ENCODE measurements around the gene CBX1. TPM values are rescaled to one million over a fixed set of nuclear protein-coding genes. Genes with fewer than 3 reads are reported as not detected.

Gene CBX1
- total and polyA plus RNA-seq, 7 donors: 26.8 to 37.4 (median 32.8) TPM

- DNase-seq: peak; percentile 94
- peaks cover 0 to 29% (median 18%) of the 10 kb centered on the region in 4 donors for H3K4me1 ChIP-seq
- H3K9me3 ChIP-seq: no peaks in the 10 kb centered on the region
- H3K36me3 ChIP-seq: peaks cover 0 to 1% (median 0%) of the 10 kb centered on the region in 4 donors
- H3K4me3 ChIP-seq: peak within 1 kb of the TSS; percentile 74 to 86 (median 81)
- 0 to 1% methylated on average over 64 of the region's 64 CpGs for WGBS, 2 donors
- H3K27me3 ChIP-seq: no peaks in the 10 kb centered on the region
- peak within 1 kb of the TSS; percentile 89 to 98 (median 95) for H3K27ac ChIP-seq
- TF ChIP-seq POLR2A (IDR thresholded peaks at IDR 0.05): peak; percentile 39 to 45
- TF ChIP-seq POLR2AphosphoS5 (IDR thresholded peaks at IDR 0.05): peak; percentile 67 to 88 (median 75)
- TF ChIP-seq, protein P1, sequence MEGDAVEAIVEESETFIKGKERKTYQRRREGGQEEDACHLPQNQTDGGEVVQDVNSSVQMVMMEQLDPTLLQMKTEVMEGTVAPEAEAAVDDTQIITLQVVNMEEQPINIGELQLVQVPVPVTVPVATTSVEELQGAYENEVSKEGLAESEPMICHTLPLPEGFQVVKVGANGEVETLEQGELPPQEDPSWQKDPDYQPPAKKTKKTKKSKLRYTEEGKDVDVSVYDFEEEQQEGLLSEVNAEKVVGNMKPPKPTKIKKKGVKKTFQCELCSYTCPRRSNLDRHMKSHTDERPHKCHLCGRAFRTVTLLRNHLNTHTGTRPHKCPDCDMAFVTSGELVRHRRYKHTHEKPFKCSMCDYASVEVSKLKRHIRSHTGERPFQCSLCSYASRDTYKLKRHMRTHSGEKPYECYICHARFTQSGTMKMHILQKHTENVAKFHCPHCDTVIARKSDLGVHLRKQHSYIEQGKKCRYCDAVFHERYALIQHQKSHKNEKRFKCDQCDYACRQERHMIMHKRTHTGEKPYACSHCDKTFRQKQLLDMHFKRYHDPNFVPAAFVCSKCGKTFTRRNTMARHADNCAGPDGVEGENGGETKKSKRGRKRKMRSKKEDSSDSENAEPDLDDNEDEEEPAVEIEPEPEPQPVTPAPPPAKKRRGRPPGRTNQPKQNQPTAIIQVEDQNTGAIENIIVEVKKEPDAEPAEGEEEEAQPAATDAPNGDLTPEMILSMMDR (IDR thresholded peaks at IDR 0.05): no peak
- TF ChIP-seq EP300 (IDR thresholded peaks at IDR 0.05): peak in 1 of 4 donors; percentile 24
- intact Hi-C loops (cut with DNase I): no loop called here
Observed at GRCh38 chr17:48107137-48108055, 6.1 kb upstream of the CBX1 start, which contains the start of gene SNX11. Gene SNX11, plus strand, starts transcription at chr17:48107766. Its CDS starts 4,278 bp downstream, at chr17:48112044.

GRCh38 chr17:48106802-48107136 is 5.5 kb upstream of the CBX1 start:
- Histone ChIP-seq H3K36me3 (no peaks in the 10 kb centered on the region), H3K4me1 (peaks cover 0 to 29% (median 18%) of the 10 kb centered on the region in 4 donors), H3K9me3 (no peaks in the 10 kb centered on the region), H3K27me3 (no peaks in the 10 kb centered on the region), H3K4me3 (peak overlapping the region; percentile 74 to 86 (median 81)), H3K27ac (peak overlapping the region; percentile 89 to 98 (median 95))
- intact Hi-C loops (cut with DNase I): no loop called here
- 28 to 52% methylated on average over 13 of the region's 13 CpGs for WGBS, 2 donors
- DNase-seq: no peak
- no peak for TF ChIP-seq EP300 (IDR thresholded peaks at IDR 0.05)
- TF ChIP-seq POLR2A (IDR thresholded peaks at IDR 0.05): no peak
- TF ChIP-seq POLR2AphosphoS5 (IDR thresholded peaks at IDR 0.05): no peak
- TF ChIP-seq, protein P1 (IDR thresholded peaks at IDR 0.05): no peak

DNA sequence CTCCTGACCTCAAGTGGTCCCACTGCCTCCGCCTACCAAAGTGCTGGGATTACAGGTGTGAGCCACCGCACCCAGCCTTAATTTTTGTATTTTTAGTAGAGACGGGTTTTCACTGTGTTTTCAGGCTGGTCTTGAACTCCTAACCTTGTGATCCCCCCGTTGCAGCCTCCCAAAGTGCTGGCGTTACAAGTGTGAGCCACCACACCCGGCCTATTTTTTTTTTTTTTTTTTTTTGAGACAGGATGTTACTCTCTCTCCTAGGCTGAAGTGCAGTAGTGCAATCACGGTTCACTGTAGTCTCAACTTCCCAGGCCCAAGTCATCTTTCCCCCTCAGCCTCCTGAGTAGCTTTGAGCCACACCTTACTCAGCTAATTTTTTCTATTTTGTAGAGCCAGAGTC is 3.2 kb upstream of the CBX1 start:
- Histone ChIP-seq H3K9me3 (no peaks in the 10 kb centered on the region), H3K27ac (no peak overlapping the region), H3K27me3 (no peaks in the 10 kb centered on the region), H3K4me1 (peaks cover 0 to 31% (median 26%) of the 10 kb centered on the region in 4 donors), H3K36me3 (no peaks in the 10 kb centered on the region), H3K4me3 (no peak overlapping the region)
- intact Hi-C loops (cut with DNase I): no loop called here
- 88 to 91% methylated on average over 7 of the region's 7 CpGs for WGBS, 2 donors
- DNase-seq: no peak
- TF ChIP-seq, protein P1 (IDR thresholded peaks at IDR 0.05): no peak
- TF ChIP-seq POLR2A (IDR thresholded peaks at IDR 0.05): no peak
- no peak for TF ChIP-seq EP300 (IDR thresholded peaks at IDR 0.05)
- no peak for TF ChIP-seq POLR2AphosphoS5 (IDR thresholded peaks at IDR 0.05)

GRCh38 chr17:48102798-48103715 is 1.8 kb upstream of the CBX1 start:
- TF ChIP-seq POLR2AphosphoS5 (IDR thresholded peaks at IDR 0.05) (no peak), EP300 (IDR thresholded peaks at IDR 0.05) (no peak), POLR2A (IDR thresholded peaks at IDR 0.05) (no peak)
- TF ChIP-seq, protein P1 (IDR thresholded peaks at IDR 0.05): no peak
- Histone ChIP-seq H3K27ac (no peak overlapping the region), H3K36me3 (no peaks in the 10 kb centered on the region), H3K4me3 (no peak overlapping the region), H3K9me3 (no peaks in the 10 kb centered on the region), H3K4me1 (peaks cover 0 to 27% (median 12%) of the 10 kb centered on the region in 4 donors), H3K27me3 (no peaks in the 10 kb centered on the region)
- intact Hi-C loops (cut with DNase I): no loop called here
- DNase-seq: peak; percentile 61
- 59 to 82% methylated on average over 14 of the region's 14 CpGs for WGBS, 2 donors
